Sciatic nerve (tissue), 2 donors: Measurements from ENCODE around the gene PUS7L. TPM values are rescaled to one million over a fixed set of nuclear protein-coding genes. Genes with fewer than 3 reads are reported as not detected.
"Not testable (repeated sequence)": the region's sequence is repeated elsewhere in the genome, so short reads cannot be mapped to it uniquely, and the experiment has no call there.

ENCODE experiments used
- ATAC-seq: fragments of 200-7000 bp; cut with Tn5 transposase; one replicate; pipeline ENCODE4 v1.9.1; 2020; ENCODE audit warnings: mild to moderate bottlenecking, moderate library complexity
- DNase-seq: peaks from one replicate; pipeline ENCODE4 v3.0.0-alpha.2; 2020; ENCODE audit warnings: low spot score
- intact Hi-C: fragments of 100-400 bp; cut with DNase I; formaldehyde crosslinking; loops from one replicate; pipeline ENCODE4 v1.14.2; 2022
- total RNA-seq: library from RNA; stranded (reverse); fragmentation: NEBNext Ultra II Directional; extraction: Animal tissue kit (Norgen Biotek cat#: 25700); gene quantifications from one replicate; pipeline ENCODE4 v1.2.1, GENCODE V29; 2021
- donor health status: DM: no; HTN: no; CAD: no.
- donor health status: DM: no; HTN: no; CAD: no.

Gene PUS7L
- total RNA-seq, 1 donor from 2014 or later: 15.7 TPM

DNA sequence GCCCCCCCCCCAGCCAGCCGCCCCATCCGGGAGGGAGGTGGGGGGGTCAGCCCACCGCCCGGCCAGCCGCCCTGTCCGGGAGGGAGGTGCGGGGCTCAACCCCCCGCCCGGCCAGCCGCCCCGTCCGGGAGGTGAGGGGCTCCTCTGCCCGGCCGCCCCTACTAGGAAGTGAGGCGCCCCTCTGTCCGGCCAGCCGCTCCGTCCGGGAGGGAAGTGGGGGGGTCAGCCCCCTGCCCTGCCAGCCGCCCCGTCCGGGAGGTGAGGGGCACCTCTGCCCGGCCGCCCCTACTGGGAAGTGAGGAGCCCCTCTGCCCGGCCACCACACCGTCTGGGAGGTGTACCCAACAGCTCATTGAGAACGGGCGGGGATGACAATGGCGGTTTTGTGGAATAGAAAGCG, 73.1 kb downstream of the PUS7L start:
- DNase-seq, ATAC-seq, intact Hi-C loops: not testable (repeated sequence)

- intact Hi-C loops: no loop called here
- ATAC-seq (no peak), DNase-seq (no peak)
These were observed 82.3 kb downstream of the PUS7L start for GRCh38 chr12:43676183-43676813.

DNA sequence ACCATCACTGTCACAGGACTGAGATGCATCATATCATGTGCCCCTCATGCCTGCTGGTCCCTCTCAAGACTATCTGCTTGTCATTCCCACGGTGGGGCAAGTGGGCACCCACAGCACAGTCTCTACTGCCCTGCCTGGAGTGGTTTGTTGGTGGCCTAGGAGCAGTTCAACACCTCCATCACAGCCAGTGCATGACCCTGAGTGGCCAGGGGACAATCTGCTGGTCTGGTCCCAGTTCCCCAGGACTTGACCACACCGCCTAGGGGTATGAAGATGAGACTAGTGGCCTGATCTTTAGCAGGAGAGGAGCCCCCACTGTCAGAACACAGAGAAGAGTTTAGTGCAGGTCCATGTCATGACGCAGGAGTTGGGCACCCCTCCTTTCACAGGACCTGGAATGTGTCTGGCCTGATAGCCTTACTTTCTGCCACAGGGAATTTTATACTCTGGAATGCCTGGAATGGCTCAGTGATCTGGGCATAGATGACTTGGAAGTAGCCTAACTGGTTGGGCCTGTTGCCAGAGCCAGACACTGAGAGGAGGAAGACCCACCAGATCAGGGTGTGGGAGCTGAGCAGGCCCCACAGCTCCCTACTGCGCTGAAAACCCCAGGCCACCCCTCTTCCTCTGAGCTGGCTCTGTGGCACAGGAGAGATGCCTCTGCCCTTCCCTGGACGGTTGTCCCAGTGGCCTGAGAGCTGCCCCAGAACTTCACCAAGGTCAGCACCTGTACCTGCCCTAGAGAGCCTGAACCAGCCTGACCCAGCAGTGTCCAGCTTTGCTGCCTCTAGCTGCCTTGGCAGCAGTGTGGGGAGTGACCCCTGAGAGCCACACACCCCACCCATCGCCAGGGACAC, 83.3 kb downstream of the PUS7L start:
- ATAC-seq (no peak), DNase-seq (no peak)
- intact Hi-C loops: no loop called here

DNA sequence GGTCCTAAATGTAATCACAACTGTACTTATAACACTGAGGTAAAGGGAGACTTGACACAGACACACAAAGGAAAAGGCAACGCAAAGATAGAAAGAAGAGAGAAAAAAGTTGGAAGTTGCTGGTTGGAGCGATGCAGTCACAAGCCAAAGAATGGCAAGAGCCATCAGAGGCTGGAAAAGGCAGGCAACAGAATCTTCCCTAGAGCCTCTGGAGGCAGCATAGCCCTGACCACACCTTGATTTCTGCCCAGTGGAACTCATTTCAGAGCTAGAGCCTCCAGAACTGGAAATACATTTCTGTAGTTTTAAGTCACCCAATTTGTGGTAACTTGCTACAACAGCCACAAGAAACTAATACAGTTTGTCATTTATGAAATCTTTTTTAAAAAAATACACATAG, 89.2 kb downstream of the PUS7L start:
- ATAC-seq (no peak), DNase-seq (no peak)
- intact Hi-C loops: no loop called here

Other genes starting within 250 kb of the PUS7L start
- not detected for gene ADAMTS20, start 206.6 kb downstream of the PUS7L start, total RNA-seq
- gene IRAK4, start 161 bp upstream of the PUS7L start, total RNA-seq: 20.7 TPM
- 68.4 TPM for gene TWF1, start 47.5 kb upstream of the PUS7L start, total RNA-seq
- 24.8 TPM for gene TMEM117, start 77.3 kb upstream of the PUS7L start, total RNA-seq